ENCODE results near the gene ALG5. TPM values are rescaled to one million over a fixed set of nuclear protein-coding genes. Genes with fewer than 3 reads are reported as not detected.
A peak's percentile ranks its signal among the peaks of the same experiment; 100 is the strongest.

ALG5 gene
- total and polyA plus RNA-seq, 2 of the 4 experiments (the other 2 are of a cell fraction) = 19.4 to 21.9 TPM

DNA sequence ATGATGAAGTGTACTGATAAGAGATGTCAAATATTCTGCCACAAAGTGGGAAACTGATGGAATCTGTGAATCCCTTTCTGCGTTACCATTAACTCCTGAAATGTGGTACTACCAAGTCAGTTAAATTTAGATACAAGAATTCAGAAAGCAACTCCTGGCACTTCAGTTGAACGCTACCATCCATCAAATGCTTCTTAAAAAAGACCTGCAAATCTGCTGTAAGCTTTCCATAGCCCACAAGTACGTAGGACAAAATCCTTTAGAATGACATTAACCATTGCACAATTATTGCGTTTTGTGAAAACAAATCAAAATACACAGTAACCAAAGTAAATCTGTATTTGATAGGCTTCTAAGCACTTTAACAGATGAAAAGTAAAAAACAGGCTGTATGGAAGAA, 84.5 kb downstream of the ALG5 start:
- Histone ChIP-seq H4K8ac (ENCODE audit: low read depth in 2 of 2, low read length in 2 of 2) (no peak overlapping the region), H3K79me1 (ENCODE audit: low read depth in 1 of 2, low read length in 2 of 2) (peaks cover 18 to 61% of the 10 kb centered on the region in 2 experiments), H3K27ac (ENCODE audit: insufficient read depth, low read length) (no peak overlapping the region), H3K4me1 (ENCODE audit: control insufficient read depth, insufficient read depth, low read length) (peaks cover 7% of the 10 kb centered on the region), H4K20me1 (ENCODE audit: insufficient read depth, low read length) (peaks cover 5% of the 10 kb centered on the region; the same call in 1 of the 2 replicates), H2BK120ac (ENCODE audit: low read depth, low read length) (no peak overlapping the region), H3K14ac (replicated peaks; ENCODE audit: low read depth, low read length) (no peak overlapping the region), H2AFZ (replicated peaks; ENCODE audit: low read length, poor library complexity) (no peak overlapping the region), H2AK9ac (replicated peaks; ENCODE audit: low read depth, low read length, poor library complexity) (no peak overlapping the region), H3K18ac (ENCODE audit: low read depth, low read length) (no peak overlapping the region), H3K23ac (ENCODE audit: low read depth, low read length) (no peak overlapping the region), H2BK20ac (ENCODE audit: low read depth, low read length) (no peak overlapping the region), H3K4me2 (ENCODE audit: low read depth, low read length) (no peak overlapping the region), H3K9me3 (ENCODE audit: control insufficient read depth, insufficient read depth, low read length) (no peaks in the 10 kb centered on the region), H3K4me3 (ENCODE audit: insufficient read depth, low read depth, low read length) (no peak overlapping the region), H4K5ac (ENCODE audit: low read depth, low read length) (no peak overlapping the region), H2BK15ac (ENCODE audit: low read depth, low read length) (no peak overlapping the region), H2AK5ac (ENCODE audit: low read depth, low read length) (no peak overlapping the region), H3K9me1 (ENCODE audit: insufficient read depth, low read length) (peaks cover 15% of the 10 kb centered on the region), H4K91ac (ENCODE audit: insufficient read depth, low read depth, low read length) (no peak overlapping the region), H3K9ac (ENCODE audit: low read depth, low read length) (no peak overlapping the region), H3K4ac (ENCODE audit: low read depth, low read length) (no peak overlapping the region), H3K56ac (ENCODE audit: extremely low read depth, insufficient read depth, low read length) (no peak overlapping the region), H3K36me3 (ENCODE audit: control insufficient read depth, insufficient read depth, low read length) (no peaks in the 10 kb centered on the region), H2BK5ac (ENCODE audit: low read depth, low read length, poor library complexity, severe bottlenecking) (no peak overlapping the region), H3K27me3 (ENCODE audit: control insufficient read depth, insufficient read depth, low read length) (no peaks in the 10 kb centered on the region)
- in situ Hi-C loops (cut with MboI; ENCODE audit: low sequenced_read_pairs) (no loop called here), dilution Hi-C loops (cut with HindIII; ENCODE audit: low sequenced_read_pairs, unreplicated experiment) (no loop called here), intact Hi-C loops (cut with micrococcal nuclease) (loop anchor here (5.0 kb wide), 1 partner anchor 32 kb away; no protein-coding TSS in a partner anchor)
- ATAC-seq (ENCODE audit: low read depth) = no peak
- ChIA-PET CTCF (no interaction called here), POLR2A (ENCODE audit: unreplicated experiment) (no interaction called here)
- BruUV-seq (replicated peaks) = no TSS peak
- DNase-seq = no peak
- WGBS, 2 experiments (ENCODE audit: extremely low coverage in 2 of 2, insufficient read length in 1 of 2) = no CpG with 5 or more reads among the region's 4 CpGs
- TF ChIP-seq RFX5 (IDR thresholded peaks at IDR 0.05; ENCODE audit: low read depth, low read length) = no peak
- TF ChIP-seq FOS (IDR thresholded peaks at IDR 0.05; ENCODE audit: low read depth, low read length) = no peak
- peak; percentile 18; the same call in 1 of the 2 replicates for TF ChIP-seq CEBPB (IDR thresholded peaks at IDR 0.05; ENCODE audit: low read depth, low read length)

Measured in IMR-90 (cell line).